HepG2 (cell line): ENCODE results near the gene TLR1. TPM values are rescaled to one million over a fixed set of nuclear protein-coding genes. Genes with fewer than 3 reads are reported as not detected.

Source experiments
- ATAC-seq: fragments of 200-7000 bp; cut with Tn5 transposase; 3 replicates; pipeline ENCODE4 v1.9.1; 2020; ENCODE audit warnings: mild to moderate bottlenecking, moderate library complexity
- BruUV-seq: library from RNA; stranded (reverse); fragments of 400-500 nt; replicated peaks from 2 replicates; lab custom pipeline; 2021; lab: Mats Ljungman, UMichigan
- CTCF ChIA-PET: fragments of 300-600 bp; formaldehyde crosslinking; extraction: SDS; loops from one replicate; lab custom pipeline; 2021; ENCODE audit warnings: low total read pairs, inconsistent platforms, low intra/inter-chr PET ratio; lab: Yijun Ruan, JAX
- POLR2A ChIA-PET: fragments of 350-600 bp; sonication (Branson Sonifier 250); formaldehyde crosslinking; loops from one replicate; lab custom pipeline; 2020; ENCODE audit warnings: antibody characterized with exemption, inconsistent platforms; lab: Yijun Ruan, JAX
- DNase-seq: peaks from one replicate; pipeline ENCODE4 v3.0.0-alpha.2; 2015; ENCODE audit warnings: low spot score
- FAIRE-seq: peaks from 3 replicates; lab custom pipeline; 2011; peaks lifted over from hg19 to GRCh38; lab: Jason Lieb, UNC
- H2AFZ ChIP-seq: one replicate; pipeline ENCODE4 v1.6.1; 2011; ENCODE audit warnings: low read length, inconsistent platforms
- H3K27ac ChIP-seq: fragments of 300-600 bp; 3 replicates; pipeline ENCODE4 v1.8.0; 2011; ENCODE audit warnings: mixed run types, mild to moderate bottlenecking, mixed read lengths, low read length, inconsistent platforms; ENCODE audit not compliant: insufficient read depth; ENCODE audit errors: extremely low read length
- H3K27me3 ChIP-seq, 2 experiments: fragments of 200-600 bp in 1 of 2; 2 replicates in 1 of 2; 3 replicates in 1 of 2; pipeline versions ENCODE4 v1.6.0 to v1.8.0; 2011; ENCODE audit warnings: low read length in 2 of 2, mild to moderate bottlenecking in 2 of 2, moderate library complexity in 2 of 2, inconsistent platforms in 1 of 2; ENCODE audit not compliant: insufficient read depth in 2 of 2, control insufficient read depth in 1 of 2
- H3K36me3 ChIP-seq, 2 experiments: fragments of 200-600 bp in 1 of 2; replicated peaks in 1 of 2; 2 replicates in 1 of 2; 3 replicates in 1 of 2; pipeline versions ENCODE4 v1.5.1 to v1.8.0; 2011; ENCODE audit warnings: low read length in 2 of 2, inconsistent platforms in 1 of 2; ENCODE audit not compliant: insufficient read depth in 2 of 2, control insufficient read depth in 1 of 2
- H3K4me1 ChIP-seq: 2 replicates; pipeline ENCODE4 v1.5.1; 2012; ENCODE audit warnings: low read length, inconsistent platforms; ENCODE audit not compliant: insufficient read depth
- H3K4me2 ChIP-seq: 2 replicates; pipeline ENCODE4 v1.6.0; 2011; ENCODE audit warnings: low read depth, low read length, inconsistent platforms
- H3K4me3 ChIP-seq, 3 experiments: fragments of 200-600 bp in 1 of 3; sonication (generic), shearing (Covaris generic) in 1 of 3; replicated peaks in 1 of 3; 2 replicates each; pipeline ENCODE4 v1.5.1; 2011 to 2016; ENCODE audit warnings: low read length in 3 of 3, inconsistent platforms in 2 of 3, low read depth in 2 of 3, mild to moderate bottlenecking in 2 of 3, control low read depth in 1 of 3, mixed read lengths in 1 of 3; ENCODE audit not compliant: insufficient read depth in 1 of 3
- H3K79me2 ChIP-seq: one replicate; pipeline ENCODE4 v1.6.1; 2011; ENCODE audit warnings: low read length, inconsistent platforms; ENCODE audit not compliant: insufficient read depth
- H3K9ac ChIP-seq: 2 replicates; pipeline ENCODE4 v1.6.0; 2011; ENCODE audit warnings: mild to moderate bottlenecking, low read depth, low read length, inconsistent platforms; ENCODE audit not compliant: insufficient read depth
- H3K9me3 ChIP-seq: 2 replicates; pipeline ENCODE4 v1.5.1; 2012; ENCODE audit warnings: mild to moderate bottlenecking, low read length
- H4K20me1 ChIP-seq: 2 replicates; pipeline ENCODE4 v1.6.0; 2011; ENCODE audit warnings: inconsistent platforms, mild to moderate bottlenecking, low read length, moderate library complexity; ENCODE audit not compliant: insufficient read depth
- ATM ChIP-seq: fragments of 450-650 bp; IDR thresholded peaks from 2 replicates; pipeline ENCODE4 v1.7.1; 2017; ENCODE audit warnings: mild to moderate bottlenecking, borderline replicate concordance
- CHD4 ChIP-seq: fragments of 200-600 bp; sonication (generic); IDR thresholded peaks from 2 replicates; pipeline ENCODE4 v1.7.0; 2017; ENCODE audit warnings: mild to moderate bottlenecking, low read length, borderline replicate concordance
- FOXA3 ChIP-seq: IDR thresholded peaks from 2 replicates; pipeline ENCODE4 v1.6.1; 2016; ENCODE audit warnings: missing genetic modification reagents, missing compliant biosample characterization
- FOXK2 ChIP-seq: fragments of 450-650 bp; IDR thresholded peaks from 2 replicates; pipeline ENCODE4 v1.6.1; 2016
- GZF1 ChIP-seq: sonication (generic); formaldehyde crosslinking; IDR thresholded peaks from 2 replicates; pipeline ENCODE4 v1.5.1; 2020; ENCODE audit warnings: mild to moderate bottlenecking, missing genetic modification reagents
- HOXA3 ChIP-seq: sonication (generic); formaldehyde crosslinking; IDR thresholded peaks from 2 replicates; pipeline ENCODE4 v1.5.0; 2020; ENCODE audit warnings: missing genetic modification reagents
- JUNB ChIP-seq: sonication (generic); formaldehyde crosslinking; IDR thresholded peaks from 2 replicates; pipeline ENCODE4 v1.8.0; 2022; ENCODE audit warnings: missing genetic modification reagents, mild to moderate bottlenecking, borderline replicate concordance
- MAZ ChIP-seq, 2 experiments: sonication (generic) in 1 of 2; formaldehyde crosslinking in 1 of 2; IDR thresholded peaks; 2 replicates each; pipeline versions ENCODE4 v1.5.0 to v1.6.1; 2012 to 2020; ENCODE audit warnings: low read depth in 2 of 2, mild to moderate bottlenecking in 2 of 2, borderline replicate concordance in 1 of 2, improper control_type of control experiment in 1 of 2, low read length in 1 of 2, missing genetic modification reagents in 1 of 2, moderate library complexity in 1 of 2
- NR3C1 ChIP-seq: sonication (generic); formaldehyde crosslinking; IDR thresholded peaks from 2 replicates; pipeline ENCODE4 v1.4.0; 2020; ENCODE audit warnings: missing genetic modification reagents
- PAX8 ChIP-seq: sonication (generic); formaldehyde crosslinking; IDR thresholded peaks from 2 replicates; pipeline ENCODE4 v1.8.0; 2022; ENCODE audit warnings: mild to moderate bottlenecking, missing genetic modification reagents, borderline replicate concordance
- TBX3 ChIP-seq: fragments of 450-650 bp; IDR thresholded peaks from 2 replicates; pipeline ENCODE4 v1.6.1; 2017; ENCODE audit warnings: antibody characterized with exemption, mild to moderate bottlenecking, inconsistent platforms, borderline replicate concordance
- ZBTB3 ChIP-seq: sonication (generic); formaldehyde crosslinking; IDR thresholded peaks from 2 replicates; pipeline ENCODE4 v1.4.0; 2020; ENCODE audit warnings: low read depth, mild to moderate bottlenecking, moderate library complexity, missing genetic modification reagents, borderline replicate concordance
- ZNF136 ChIP-seq: sonication (generic); formaldehyde crosslinking; IDR thresholded peaks from 2 replicates; pipeline ENCODE4 v1.8.1; 2022; ENCODE audit warnings: low read depth, mild to moderate bottlenecking, moderate library complexity, missing genetic modification reagents
- ZNF256 ChIP-seq: sonication (generic); formaldehyde crosslinking; conservative IDR thresholded peaks from 2 replicates; pipeline ENCODE4 v1.4.0; 2020; ENCODE audit warnings: missing genetic modification reagents
- ZNF263 ChIP-seq: sonication (generic); formaldehyde crosslinking; IDR thresholded peaks from 2 replicates; pipeline ENCODE4 v1.4.0; 2020; ENCODE audit warnings: missing genetic modification reagents
- ZNF891 ChIP-seq: sonication (generic); formaldehyde crosslinking; IDR thresholded peaks from 2 replicates; pipeline ENCODE4 v1.5.0; 2020; ENCODE audit warnings: mild to moderate bottlenecking, missing genetic modification reagents
- WGBS: methylation state at CpG from one replicate; pipeline ENCODE4 v1.1.6; 2017; ENCODE audit warnings: low lambda C conversion rate; 5-methylcytosine and 5-hydroxymethylcytosine counted together
- in situ Hi-C: cut with HindIII; loops from 2 replicates; pipeline ENCODE4 v1.10.0; 2017; ENCODE audit warnings: low pct_unique_long_range_greater_than_20kb; ENCODE audit not compliant: extremely low pct_ligation_motif_present
- intact Hi-C: fragments of 100-400 bp; cut with micrococcal nuclease; formaldehyde crosslinking; loops from one replicate; pipeline ENCODE4 v1.10.0; 2022; ENCODE audit not compliant: unreplicated experiment
- polyA plus RNA-seq, 8 experiments: library from polyadenylated mRNA; depleted of rRNA in 3 of 8; stranded (reverse) in 7 of 8; unstranded in 1 of 8; fragments of >200 nt; fragmentation: Illumina TruSeq in 4 of 8; extraction: Trizol in 4 of 8; gene quantifications; 2 replicates each; pipeline versions ENCODE4 v1.2.1 to v1.2.3, GENCODE V29; 2011 to 2016; ENCODE audit warnings: low read depth in 4 of 8, missing spikeins in 1 of 8, mixed read lengths in 1 of 8; ENCODE audit not compliant: insufficient read depth in 1 of 8
- total RNA-seq, 5 experiments: library from RNA; depleted of rRNA; stranded (reverse); fragments of >200 nt; fragmentation: Illumina TruSeq; extraction: Trizol; gene quantifications; 2 replicates each; pipeline ENCODE4 v1.2.3, GENCODE V29; 2016; ENCODE audit warnings: low read depth in 1 of 5
- TF ChIP-seq, protein P1 (sequence below): sonication (generic); formaldehyde crosslinking; IDR thresholded peaks from 2 replicates; pipeline ENCODE4 v1.4.0; 2020; ENCODE audit warnings: missing genetic modification reagents; ENCODE audit errors: not compliant biosample characterization
- TF ChIP-seq, protein P2 (sequence below): sonication (generic); formaldehyde crosslinking; IDR thresholded peaks from 2 replicates; pipeline ENCODE4 v1.4.0; 2020; ENCODE audit warnings: mild to moderate bottlenecking, missing genetic modification reagents
- TF ChIP-seq, protein P3 (sequence below): fragments of 450-650 bp; IDR thresholded peaks from 2 replicates; pipeline ENCODE4 v1.6.1; 2017; ENCODE audit warnings: mild to moderate bottlenecking
- TF ChIP-seq, protein P4 (sequence below): sonication (generic); formaldehyde crosslinking; IDR thresholded peaks from 2 replicates; pipeline ENCODE4 v1.8.0; 2022; ENCODE audit warnings: mild to moderate bottlenecking, missing genetic modification reagents

Gene TLR1
- total and polyA plus RNA-seq, 2 of the 13 experiments (the other 11 are each of a cell fraction or from before 2014, with no cell fraction given), result 0.08 to 0.11 TPM

DNA sequence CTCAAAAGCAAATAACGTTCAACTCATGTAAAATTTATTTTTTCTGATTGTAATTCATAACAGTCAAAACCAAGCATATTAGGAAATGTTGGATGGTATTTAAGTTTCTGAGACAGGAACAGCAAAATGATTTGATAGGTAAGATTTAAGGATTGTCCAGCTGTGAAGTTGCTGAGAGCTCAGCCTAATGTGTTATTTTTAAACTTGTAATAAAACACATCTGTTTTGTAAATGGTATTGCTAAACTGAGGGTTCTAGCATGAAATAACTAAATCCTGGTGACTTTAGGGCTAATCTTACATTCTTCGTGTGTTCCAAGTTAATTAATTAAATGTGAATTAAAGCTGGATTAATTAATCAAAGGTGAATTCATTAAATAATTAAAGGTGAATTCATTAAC, 35.1 kb downstream of the TLR1 start (continued):
- TF ChIP-seq ZBTB3 (no peak), HOXA3 (CRISPR knock-in tag) (no peak), GZF1 (CRISPR knock-in tag) (no peak)

DNA sequence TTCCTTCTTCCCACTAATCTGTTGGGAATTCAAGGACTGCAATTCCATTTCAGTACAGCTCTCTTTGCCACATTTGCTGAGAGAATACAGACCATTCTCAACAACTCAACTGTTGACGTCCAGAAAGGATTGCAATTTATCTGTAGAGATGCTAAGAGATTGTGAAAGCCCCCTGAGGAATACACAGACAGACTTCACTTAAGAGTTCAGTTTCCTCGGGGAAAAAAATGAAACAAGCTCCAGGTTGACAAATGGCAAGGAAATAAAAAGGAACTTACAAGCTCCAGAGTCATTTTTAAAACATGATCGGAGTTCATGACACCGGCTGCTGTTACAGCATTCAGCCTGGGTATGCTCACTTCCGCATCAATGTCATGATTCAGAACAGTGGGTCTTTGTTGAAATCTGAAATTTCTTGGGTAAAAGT, 35.6 kb downstream of the TLR1 start:
- no peak overlapping the region for H2AFZ ChIP-seq
- H3K9me3 ChIP-seq, result no peaks in the 10 kb centered on the region
- CTCF ChIA-PET, result no interaction called here
- no peaks in the 10 kb centered on the region for H3K79me2 ChIP-seq
- in situ Hi-C loops (loop anchor here (25.0 kb wide), 1 partner anchor 368 kb away; no protein-coding TSS in a partner anchor), intact Hi-C loops (no loop called here)
- no peaks in the 10 kb centered on the region for H3K4me1 ChIP-seq
- no peak overlapping the region for H3K4me2 ChIP-seq
- H3K4me3 ChIP-seq, result no peak overlapping the region
- H3K27me3 ChIP-seq, result peaks cover 0 to 17% of the 10 kb centered on the region in 2 experiments; a peak in 2 of 5 replicates
- no TSS peak for BruUV-seq
- ATAC-seq (no peak), FAIRE-seq (no peak), DNase-seq (no peak)
- no peaks in the 10 kb centered on the region for H3K36me3 ChIP-seq
- H4K20me1 ChIP-seq, result no peaks in the 10 kb centered on the region
- POLR2A ChIA-PET, result no interaction called here
- 56% methylated on average over 5 of the region's 5 CpGs for WGBS
- H3K9ac ChIP-seq, result no peak overlapping the region
- H3K27ac ChIP-seq, result no peak overlapping the region
- TF ChIP-seq ZNF891 (CRISPR knock-in tag) (no peak), JUNB (CRISPR knock-in tag) (no peak), ZNF256 (CRISPR knock-in tag) (no peak), CHD4 (no peak), FOXA3 (CRISPR knock-in tag) (no peak), FOXK2 (no peak), ZNF263 (CRISPR knock-in tag) (no peak), ATM (no peak), ZNF136 (CRISPR knock-in tag) (no peak), NR3C1 (CRISPR knock-in tag) (no peak), PAX8 (CRISPR knock-in tag) (no peak), TBX3 (no peak), MAZ (IDR thresholded peaks at IDR 0.05; ENCODE audit: borderline replicate concordance, low read depth, low read length) (no peak), MAZ (CRISPR knock-in tag; IDR thresholded peaks at IDR 0.05; ENCODE audit: low read depth) (no peak)
- TF ChIP-seq, protein P1, sequence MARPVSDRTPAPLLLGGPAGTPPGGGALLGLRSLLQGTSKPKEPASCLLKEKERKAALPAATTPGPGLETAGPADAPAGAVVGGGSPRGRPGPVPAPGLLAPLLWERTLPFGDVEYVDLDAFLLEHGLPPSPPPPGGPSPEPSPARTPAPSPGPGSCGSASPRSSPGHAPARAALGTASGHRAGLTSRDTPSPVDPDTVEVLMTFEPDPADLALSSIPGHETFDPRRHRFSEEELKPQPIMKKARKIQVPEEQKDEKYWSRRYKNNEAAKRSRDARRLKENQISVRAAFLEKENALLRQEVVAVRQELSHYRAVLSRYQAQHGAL (CRISPR knock-in tag), result no peak
- TF ChIP-seq, protein P2, sequence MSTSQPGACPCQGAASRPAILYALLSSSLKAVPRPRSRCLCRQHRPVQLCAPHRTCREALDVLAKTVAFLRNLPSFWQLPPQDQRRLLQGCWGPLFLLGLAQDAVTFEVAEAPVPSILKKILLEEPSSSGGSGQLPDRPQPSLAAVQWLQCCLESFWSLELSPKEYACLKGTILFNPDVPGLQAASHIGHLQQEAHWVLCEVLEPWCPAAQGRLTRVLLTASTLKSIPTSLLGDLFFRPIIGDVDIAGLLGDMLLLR, result no peak
- TF ChIP-seq, protein P3, sequence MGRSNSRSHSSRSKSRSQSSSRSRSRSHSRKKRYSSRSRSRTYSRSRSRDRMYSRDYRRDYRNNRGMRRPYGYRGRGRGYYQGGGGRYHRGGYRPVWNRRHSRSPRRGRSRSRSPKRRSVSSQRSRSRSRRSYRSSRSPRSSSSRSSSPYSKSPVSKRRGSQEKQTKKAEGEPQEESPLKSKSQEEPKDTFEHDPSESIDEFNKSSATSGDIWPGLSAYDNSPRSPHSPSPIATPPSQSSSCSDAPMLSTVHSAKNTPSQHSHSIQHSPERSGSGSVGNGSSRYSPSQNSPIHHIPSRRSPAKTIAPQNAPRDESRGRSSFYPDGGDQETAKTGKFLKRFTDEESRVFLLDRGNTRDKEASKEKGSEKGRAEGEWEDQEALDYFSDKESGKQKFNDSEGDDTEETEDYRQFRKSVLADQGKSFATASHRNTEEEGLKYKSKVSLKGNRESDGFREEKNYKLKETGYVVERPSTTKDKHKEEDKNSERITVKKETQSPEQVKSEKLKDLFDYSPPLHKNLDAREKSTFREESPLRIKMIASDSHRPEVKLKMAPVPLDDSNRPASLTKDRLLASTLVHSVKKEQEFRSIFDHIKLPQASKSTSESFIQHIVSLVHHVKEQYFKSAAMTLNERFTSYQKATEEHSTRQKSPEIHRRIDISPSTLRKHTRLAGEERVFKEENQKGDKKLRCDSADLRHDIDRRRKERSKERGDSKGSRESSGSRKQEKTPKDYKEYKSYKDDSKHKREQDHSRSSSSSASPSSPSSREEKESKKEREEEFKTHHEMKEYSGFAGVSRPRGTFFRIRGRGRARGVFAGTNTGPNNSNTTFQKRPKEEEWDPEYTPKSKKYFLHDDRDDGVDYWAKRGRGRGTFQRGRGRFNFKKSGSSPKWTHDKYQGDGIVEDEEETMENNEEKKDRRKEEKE, result no peak
- TF ChIP-seq, protein P4, sequence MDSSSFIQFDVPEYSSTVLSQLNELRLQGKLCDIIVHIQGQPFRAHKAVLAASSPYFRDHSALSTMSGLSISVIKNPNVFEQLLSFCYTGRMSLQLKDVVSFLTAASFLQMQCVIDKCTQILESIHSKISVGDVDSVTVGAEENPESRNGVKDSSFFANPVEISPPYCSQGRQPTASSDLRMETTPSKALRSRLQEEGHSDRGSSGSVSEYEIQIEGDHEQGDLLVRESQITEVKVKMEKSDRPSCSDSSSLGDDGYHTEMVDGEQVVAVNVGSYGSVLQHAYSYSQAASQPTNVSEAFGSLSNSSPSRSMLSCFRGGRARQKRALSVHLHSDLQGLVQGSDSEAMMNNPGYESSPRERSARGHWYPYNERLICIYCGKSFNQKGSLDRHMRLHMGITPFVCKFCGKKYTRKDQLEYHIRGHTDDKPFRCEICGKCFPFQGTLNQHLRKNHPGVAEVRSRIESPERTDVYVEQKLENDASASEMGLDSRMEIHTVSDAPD (CRISPR knock-in tag), result no peak
